GM12878 (cell line): ENCODE measurements around the gene CTNNBIP1.

Experiments
- EP300 ChIP-seq, 2 experiments: fragments of 150-350 bp in 1 of 2; IDR thresholded peaks; 2 replicates each; pipeline ENCODE4 v1.6.1; 2011 to 2012; ENCODE audit warnings: low read depth in 2 of 2, low read length in 2 of 2, borderline replicate concordance in 1 of 2, improper control_type of control experiment in 1 of 2, inconsistent platforms in 1 of 2; ENCODE audit not compliant: control insufficient read depth in 1 of 2
- HCFC1 ChIP-seq: fragments of 150-350 bp; IDR thresholded peaks from 2 replicates; pipeline ENCODE4 v1.6.1; 2014; ENCODE audit warnings: low read length
- SMAD1 ChIP-seq: fragments of 450-650 bp; IDR thresholded peaks from 2 replicates; pipeline ENCODE4 v1.6.1; 2018; ENCODE audit warnings: mild to moderate bottlenecking, low read depth; ENCODE audit not compliant: partially characterized antibody
- SUZ12 ChIP-seq: fragments of 200-600 bp; sonication (generic); IDR thresholded peaks from one replicate; pipeline ENCODE4 v1.6.1; 2018; ENCODE audit warnings: antibody characterized with exemption, mild to moderate bottlenecking; ENCODE audit not compliant: unreplicated experiment
- TF ChIP-seq, protein P1 (sequence below): IDR thresholded peaks from 2 replicates; pipeline ENCODE4 v1.6.1; 2012; ENCODE audit warnings: low read depth, low read length, improper control_type of control experiment

DNA sequence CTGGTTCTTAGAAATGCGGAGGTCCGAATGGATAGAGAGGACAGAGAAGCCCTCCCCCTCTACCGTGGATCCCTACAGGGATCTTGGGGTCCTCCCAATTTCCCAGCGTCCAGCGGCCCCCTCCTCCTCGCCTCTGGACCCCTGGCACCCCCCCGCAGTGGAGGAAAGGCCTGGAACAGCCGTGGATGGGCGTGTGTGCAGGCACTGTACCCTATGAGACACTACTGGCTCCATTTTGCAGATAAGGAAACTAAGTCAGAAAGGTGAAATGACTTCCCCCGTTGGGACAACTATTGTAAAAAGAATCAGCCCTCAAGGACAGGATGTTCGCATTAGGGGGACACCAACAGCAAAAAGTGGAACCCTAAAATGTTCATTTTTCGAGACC is 85.4 kb downstream of the CTNNBIP1 start:
- TF ChIP-seq HCFC1 (no peak), SMAD1 (no peak), EP300 (IDR thresholded peaks at IDR 0.05; ENCODE audit: borderline replicate concordance in 1 of 2, control insufficient read depth in 1 of 2, low read depth in 2 of 2, low read length in 2 of 2) (no peak), SUZ12 (no peak)
- TF ChIP-seq, protein P1, sequence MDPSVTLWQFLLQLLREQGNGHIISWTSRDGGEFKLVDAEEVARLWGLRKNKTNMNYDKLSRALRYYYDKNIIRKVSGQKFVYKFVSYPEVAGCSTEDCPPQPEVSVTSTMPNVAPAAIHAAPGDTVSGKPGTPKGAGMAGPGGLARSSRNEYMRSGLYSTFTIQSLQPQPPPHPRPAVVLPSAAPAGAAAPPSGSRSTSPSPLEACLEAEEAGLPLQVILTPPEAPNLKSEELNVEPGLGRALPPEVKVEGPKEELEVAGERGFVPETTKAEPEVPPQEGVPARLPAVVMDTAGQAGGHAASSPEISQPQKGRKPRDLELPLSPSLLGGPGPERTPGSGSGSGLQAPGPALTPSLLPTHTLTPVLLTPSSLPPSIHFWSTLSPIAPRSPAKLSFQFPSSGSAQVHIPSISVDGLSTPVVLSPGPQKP = no peak
